Neural cell (in vitro differentiated cells): ENCODE measurements around the gene CT45A8. TPM values are rescaled to one million over a fixed set of nuclear protein-coding genes. Genes with fewer than 3 reads are reported as not detected.
"Not testable (repeated sequence)": the region's sequence is repeated elsewhere in the genome, so short reads cannot be mapped to it uniquely, and the experiment has no call there.

ENCODE experiments used
- H2AFZ ChIP-seq: fragments of 200-600, 300-800 bp; sonication (generic), shearing (Covaris generic); 2 replicates; pipeline ENCODE4 v1.6.0; 2014; ENCODE audit warnings: low read depth, mild to moderate bottlenecking, antibody characterized with exemption, low read length, moderate library complexity
- H3F3A ChIP-seq: fragments of 200-600 bp; shearing (Covaris generic); 2 replicates; pipeline ENCODE4 v1.6.1; 2016; ENCODE audit warnings: mild to moderate bottlenecking, moderate library complexity, mixed read lengths, antibody characterized with exemption, low read length; ENCODE audit not compliant: insufficient read depth, poor library complexity, severe bottlenecking
- H3K27ac ChIP-seq: fragments of 200-600, 300-800 bp; sonication (generic), shearing (Covaris generic); 2 replicates; pipeline ENCODE4 v1.5.1; 2014; ENCODE audit warnings: mild to moderate bottlenecking, low read length, moderate library complexity
- H3K27me3 ChIP-seq: fragments of 300-800, 200-600 bp; sonication (generic), shearing (Covaris generic); 2 replicates; pipeline ENCODE4 v1.6.0; 2014; ENCODE audit warnings: mild to moderate bottlenecking, low read depth, low read length, moderate library complexity; ENCODE audit not compliant: insufficient read depth
- H3K36me3 ChIP-seq: fragments of 300-800, 200-600 bp; sonication (generic), shearing (Covaris generic); 2 replicates; pipeline ENCODE4 v1.5.1; 2014; ENCODE audit warnings: mild to moderate bottlenecking, antibody characterized with exemption, low read length, moderate library complexity; ENCODE audit not compliant: insufficient read depth
- H3K4me2 ChIP-seq: fragments of 300-800, 200-600 bp; sonication (generic), shearing (Covaris generic); 2 replicates; pipeline ENCODE4 v1.6.0; 2014; ENCODE audit warnings: mild to moderate bottlenecking, low read length
- H3K4me3 ChIP-seq: fragments of 300-800, 200-600 bp; sonication (generic), shearing (Covaris generic); 2 replicates; pipeline ENCODE4 v1.5.1; 2014; ENCODE audit warnings: mild to moderate bottlenecking, low read length, moderate library complexity
- H3K79me2 ChIP-seq: fragments of 200-600 bp; shearing (Covaris generic); replicated peaks from 2 replicates; pipeline ENCODE4 v1.6.0; 2014; ENCODE audit warnings: mild to moderate bottlenecking, low read length, moderate library complexity; ENCODE audit not compliant: insufficient read depth
- H3K9ac ChIP-seq: fragments of 300-800, 200-600 bp; sonication (generic), shearing (Covaris generic); 2 replicates; pipeline ENCODE4 v1.6.1; 2016; ENCODE audit warnings: mild to moderate bottlenecking, low read length, mixed read lengths
- H3K9me2 ChIP-seq: fragments of 200-600 bp; shearing (Covaris generic); 2 replicates; pipeline ENCODE4 v1.6.1; 2016; ENCODE audit warnings: mild to moderate bottlenecking, low read length, mixed read lengths; ENCODE audit not compliant: insufficient read depth
- H3K9me3 ChIP-seq: fragments of 200-600, 300-800 bp; sonication (generic), shearing (Covaris generic); 2 replicates; pipeline ENCODE4 v1.6.1; 2016; ENCODE audit warnings: mild to moderate bottlenecking, mixed run types, low read length, moderate library complexity, mixed read lengths
- H4K20me1 ChIP-seq: fragments of 200-600 bp; shearing (Covaris generic); 2 replicates; pipeline ENCODE4 v1.6.1; 2016; ENCODE audit warnings: mild to moderate bottlenecking, mixed run types; ENCODE audit not compliant: insufficient read depth
- CTCF ChIP-seq: fragments of 450-650 bp; IDR thresholded peaks from 2 replicates; pipeline ENCODE4 v1.5.1; 2014; ENCODE audit warnings: antibody characterized with exemption, mild to moderate bottlenecking, moderate library complexity; ENCODE audit not compliant: poor library complexity, severe bottlenecking
- EZH2 ChIP-seq: fragments of 200-600, 300-800 bp; shearing (Covaris generic), sonication (generic); IDR thresholded peaks from 2 replicates; pipeline ENCODE4 v1.6.1; 2014; ENCODE audit warnings: antibody characterized with exemption, low read length, borderline replicate concordance, mild to moderate bottlenecking; ENCODE audit not compliant: insufficient read depth, poor library complexity, severe bottlenecking
- MXI1 ChIP-seq: fragments of 450-650 bp; conservative IDR thresholded peaks from 2 replicates; pipeline ENCODE4 v1.6.1; 2014; ENCODE audit warnings: antibody characterized with exemption, mild to moderate bottlenecking; ENCODE audit not compliant: poor library complexity, severe bottlenecking
- POLR2AphosphoS5 ChIP-seq: IDR thresholded peaks from 2 replicates; pipeline ENCODE4 v1.6.1; 2012
- RAD21 ChIP-seq: fragments of 450-650 bp; conservative IDR thresholded peaks from 2 replicates; pipeline ENCODE4 v1.6.1; 2014; ENCODE audit warnings: antibody characterized with exemption, mild to moderate bottlenecking, moderate library complexity
- REST ChIP-seq: IDR thresholded peaks from 2 replicates; pipeline ENCODE4 v1.6.1; 2012; ENCODE audit warnings: borderline replicate concordance
- SMC3 ChIP-seq: fragments of 450-650 bp; conservative IDR thresholded peaks from 2 replicates; pipeline ENCODE4 v1.6.1; 2014; ENCODE audit warnings: antibody characterized with exemption, mild to moderate bottlenecking, moderate library complexity; ENCODE audit not compliant: poor library complexity
- TAF1 ChIP-seq: IDR thresholded peaks from 2 replicates; pipeline ENCODE4 v1.6.1; 2012; ENCODE audit warnings: low read depth
- polyA minus RNA-seq: library from RNA; depleted of rRNA, polyadenylated mRNA; stranded (reverse); fragments of >200 nt; gene quantifications from 2 replicates; pipeline ENCODE4 v1.2.3, GENCODE V29; 2014
- polyA plus RNA-seq: library from polyadenylated mRNA; depleted of rRNA; stranded (reverse); fragments of >200 nt; gene quantifications from 2 replicates; pipeline ENCODE4 v1.2.3, GENCODE V29; 2014

Gene CT45A8
- polyA plus RNA-seq: not detected in 2 replicates
- not detected in 2 replicates for polyA minus RNA-seq

GRCh38 chrX:135854438-135854837 is at the start of gene CT45A8:
TSS of gene CT45A8 (minus strand) at chrX:135854538. CDS start at chrX:135850783, 3,755 bp downstream.
- H3K4me3 ChIP-seq, H3K79me2 ChIP-seq, H3K9me2 ChIP-seq, H3F3A ChIP-seq, H4K20me1 ChIP-seq, H3K4me2 ChIP-seq, H3K36me3 ChIP-seq, H3K9me3 ChIP-seq, H2AFZ ChIP-seq, H3K27ac ChIP-seq, H3K27me3 ChIP-seq, H3K9ac ChIP-seq: not testable (repeated sequence)

GRCh38 chrX:135893294-135893817 is 39.0 kb upstream of the CT45A8 start, which contains the start of the genes CT45A10 and SAGE1:
TSS of gene CT45A10 (minus strand) at chrX:135893444. CDS start at chrX:135885344, 8,100 bp downstream.
TSS of gene SAGE1 (plus strand) at chrX:135893716. CDS start at chrX:135896243, 2,527 bp downstream.
- Histone ChIP-seq H3K79me2 (no peaks in the 10 kb centered on the region), H3K9me2 (no peaks in the 10 kb centered on the region), H3K27ac (no peak within 1 kb of the TSS), H3K36me3 (no peaks in the 10 kb centered on the region), H2AFZ (no peak within 1 kb of the TSS), H3K4me3 (no peak within 1 kb of the TSS), H3K9ac (no peak within 1 kb of the TSS), H3F3A (no peaks in the 10 kb centered on the region), H3K9me3 (no peaks in the 10 kb centered on the region), H4K20me1 (no peaks in the 10 kb centered on the region), H3K27me3 (no peaks in the 10 kb centered on the region), H3K4me2 (no peak within 1 kb of the TSS)
- TF ChIP-seq RAD21 (no peak), MXI1 (no peak), EZH2 (no peak), SMC3 (no peak), CTCF (no peak), POLR2AphosphoS5 (no peak)

GRCh38 chrX:135892781-135893180 is 38.4 kb upstream of the CT45A8 start:
- no peaks in the 10 kb centered on the region for H3K9me3 ChIP-seq

More at GRCh38 chrX:135892781-135893180, 38.4 kb upstream of the CT45A8 start:
- Histone ChIP-seq H3K4me2 (no peak overlapping the region), H3K9ac (no peak overlapping the region), H4K20me1 (no peaks in the 10 kb centered on the region), H3K4me3 (no peak overlapping the region), H3K36me3 (no peaks in the 10 kb centered on the region), H3F3A (no peaks in the 10 kb centered on the region), H3K27ac (no peak overlapping the region), H2AFZ (no peak overlapping the region), H3K79me2 (no peaks in the 10 kb centered on the region), H3K9me2 (no peaks in the 10 kb centered on the region), H3K27me3 (no peaks in the 10 kb centered on the region)
- TF ChIP-seq TAF1 (no peak), SMC3 (no peak), EZH2 (no peak), CTCF (no peak), REST (no peak), MXI1 (no peak)
